ENCODE results near the gene UPF3A.
"Not testable (repeated sequence)": the region's sequence is repeated elsewhere in the genome, so short reads cannot be mapped to it uniquely, and the experiment has no call there.

UPF3A gene, protein sequence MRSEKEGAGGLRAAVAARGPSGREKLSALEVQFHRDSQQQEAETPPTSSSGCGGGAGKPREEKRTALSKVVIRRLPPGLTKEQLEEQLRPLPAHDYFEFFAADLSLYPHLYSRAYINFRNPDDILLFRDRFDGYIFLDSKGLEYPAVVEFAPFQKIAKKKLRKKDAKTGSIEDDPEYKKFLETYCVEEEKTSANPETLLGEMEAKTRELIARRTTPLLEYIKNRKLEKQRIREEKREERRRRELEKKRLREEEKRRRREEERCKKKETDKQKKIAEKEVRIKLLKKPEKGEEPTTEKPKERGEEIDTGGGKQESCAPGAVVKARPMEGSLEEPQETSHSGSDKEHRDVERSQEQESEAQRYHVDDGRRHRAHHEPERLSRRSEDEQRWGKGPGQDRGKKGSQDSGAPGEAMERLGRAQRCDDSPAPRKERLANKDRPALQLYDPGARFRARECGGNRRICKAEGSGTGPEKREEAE
- 36.0 to 55.7 reads per million in 2 donors for total RNA-seq

DNA sequence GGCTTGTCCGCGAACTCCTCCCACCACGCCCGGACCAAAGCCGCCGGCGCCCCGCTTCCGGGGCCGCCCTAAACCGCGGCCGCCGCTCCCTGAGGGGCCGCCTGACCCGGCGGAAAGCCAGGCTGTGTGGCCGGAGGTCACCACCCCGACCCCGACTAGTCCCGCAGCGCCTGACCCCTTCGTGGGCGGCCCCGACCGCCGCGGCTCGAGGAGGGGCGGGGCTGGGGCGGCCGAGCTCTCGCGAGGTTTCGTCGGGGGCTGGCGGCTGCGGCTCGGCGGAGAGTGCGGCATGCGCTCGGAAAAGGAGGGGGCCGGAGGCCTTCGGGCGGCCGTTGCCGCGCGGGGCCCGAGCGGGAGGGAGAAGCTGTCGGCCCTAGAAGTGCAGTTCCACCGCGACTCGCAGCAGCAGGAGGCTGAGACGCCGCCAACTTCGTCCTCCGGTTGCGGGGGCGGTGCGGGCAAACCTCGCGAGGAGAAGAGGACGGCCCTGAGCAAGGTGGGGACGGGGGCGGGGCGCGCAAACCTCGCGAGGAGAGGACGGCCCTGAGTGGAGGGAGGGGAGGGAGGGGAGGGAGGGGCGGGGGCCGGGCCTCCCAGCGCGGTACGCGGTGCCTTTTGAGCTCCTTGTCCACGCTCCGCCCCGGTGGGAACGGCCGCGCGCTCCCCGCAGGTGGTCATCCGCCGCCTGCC lies at the start of gene UPF3A:
UPF3A (plus strand) TSS at position 251 of the 690 bp plus-strand sequence; CDS start at position 290, 39 bp downstream.
- peak; percentile 82 for DNase-seq

DNA sequence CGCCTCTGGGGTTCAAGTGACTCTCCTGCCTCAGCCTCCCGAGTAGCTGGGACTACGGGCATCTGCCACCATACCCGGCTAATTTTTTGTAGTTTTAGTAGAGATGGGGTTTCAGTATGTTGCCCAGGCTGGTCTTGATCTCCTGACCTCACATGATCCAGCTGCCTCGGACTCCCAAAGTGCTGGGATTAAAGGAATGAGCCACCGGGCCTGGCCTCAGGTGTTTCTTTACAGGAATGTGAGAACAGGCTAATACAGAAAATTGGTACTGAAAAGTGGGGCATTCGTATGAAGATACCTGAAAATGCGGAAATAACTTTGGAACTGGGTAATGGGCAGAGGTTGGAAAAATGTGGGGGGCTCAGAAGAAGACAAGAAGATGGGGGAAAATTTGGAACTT lies 49.5 kb upstream of the UPF3A start:
- no peak for DNase-seq

DNA sequence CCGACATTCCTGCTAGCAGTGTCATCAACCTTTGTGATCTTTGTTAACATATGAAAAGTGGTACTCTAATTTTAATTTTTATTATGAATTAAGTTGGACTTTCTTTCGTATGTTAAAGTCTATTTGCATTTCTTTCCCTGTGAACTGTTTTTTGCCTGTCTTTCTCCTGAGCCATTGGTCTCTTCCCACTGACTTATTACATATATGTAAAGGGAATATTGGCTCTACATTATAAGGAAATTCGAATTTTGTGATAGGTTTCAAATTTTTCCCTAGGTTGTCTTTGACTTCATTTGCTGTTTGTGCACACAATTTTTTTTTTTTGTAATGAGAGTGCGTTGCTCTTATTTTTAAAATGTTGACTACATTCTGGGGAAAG lies 47.1 kb upstream of the UPF3A start:
- DNase-seq, result no peak

DNA sequence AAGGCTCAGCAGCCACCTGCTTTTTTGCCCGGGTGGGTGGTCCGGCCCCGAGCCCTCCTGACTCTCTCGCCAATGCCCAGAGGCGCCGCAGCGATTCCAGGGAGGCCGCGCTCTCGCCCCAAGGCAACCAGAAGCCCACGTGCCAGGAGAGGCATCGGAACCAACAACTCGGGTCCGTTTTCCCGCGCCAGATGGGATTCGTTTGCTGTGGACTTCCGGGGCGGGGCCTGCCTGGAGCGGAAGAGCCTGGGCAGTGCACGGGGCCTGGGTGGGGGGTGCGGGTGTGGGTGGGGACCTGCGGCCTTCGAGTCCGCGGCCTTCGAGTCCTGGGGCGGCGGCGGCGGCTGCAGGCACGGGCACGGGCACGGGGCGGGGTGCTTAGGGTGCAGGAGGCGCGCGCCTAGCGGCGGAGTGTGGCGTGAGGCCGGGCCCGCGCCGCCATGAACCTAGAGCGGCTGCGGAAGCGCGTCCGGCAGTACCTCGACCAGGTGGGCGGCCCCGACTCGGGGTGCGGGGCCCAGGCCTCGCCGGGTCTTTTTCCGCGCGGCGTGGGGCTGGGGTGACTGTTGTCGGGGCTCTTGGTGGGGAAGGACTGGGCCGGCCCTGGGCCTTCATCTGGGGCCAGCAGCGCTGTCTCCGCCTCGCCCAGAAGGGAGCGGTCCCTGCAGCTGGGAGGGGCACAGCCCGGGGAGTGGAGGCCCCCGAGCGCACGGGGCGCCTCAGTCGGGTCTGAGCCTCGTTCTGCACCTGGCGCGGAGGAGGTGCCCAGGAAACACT lies 46.6 kb upstream of the UPF3A start, which contains the start of gene CDC16:
CDC16 (plus strand) TSS at position 253 of the 777 bp plus-strand sequence; CDS start at position 441, 188 bp downstream.
- peak; percentile 59 for DNase-seq

GRCh38 chr13:114235697-114236096 lies 45.7 kb upstream of the UPF3A start:
- no peak for DNase-seq

DNA sequence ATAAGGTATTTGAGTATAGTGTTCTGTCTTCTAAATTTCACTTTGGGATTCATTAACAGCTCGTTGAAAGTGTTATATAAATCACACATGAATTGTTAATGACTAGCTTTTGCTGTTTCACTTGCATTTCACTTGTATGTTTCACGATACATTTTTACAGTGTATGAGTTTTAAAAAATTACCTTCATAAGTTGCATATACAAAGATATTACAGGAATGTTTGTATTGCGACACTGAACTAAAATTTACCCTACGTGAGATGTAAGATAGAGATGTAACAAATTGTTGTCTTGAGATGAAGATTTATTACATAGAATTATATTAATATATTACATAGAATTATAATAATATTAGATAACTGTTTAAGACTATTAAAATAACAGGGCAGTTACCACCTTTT lies 45.2 kb upstream of the UPF3A start:
- no peak for DNase-seq

- no peak for DNase-seq
Measured at GRCh38 chr13:114237415-114238112, 43.8 kb upstream of the UPF3A start.

GRCh38 chr13:114241918-114242317 lies 39.5 kb upstream of the UPF3A start:
- no peak for DNase-seq

DNA sequence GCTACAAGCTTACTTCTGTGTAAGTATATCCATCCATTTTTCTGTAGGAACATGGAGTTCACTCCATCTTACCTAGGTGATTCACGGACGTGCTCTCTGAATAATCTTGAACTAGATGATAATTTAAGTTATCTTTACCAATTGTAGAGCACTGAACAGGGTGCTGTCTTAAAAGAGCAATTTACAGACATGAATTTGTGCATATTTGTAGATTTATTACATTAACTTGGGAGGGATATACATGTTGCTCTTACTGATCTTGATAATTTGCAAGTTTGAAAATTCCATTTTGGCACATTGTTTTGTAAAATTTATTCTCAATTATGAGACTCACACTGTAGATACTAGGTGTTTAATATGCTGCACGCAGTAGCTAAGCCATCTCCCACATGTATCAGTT lies 37.4 kb upstream of the UPF3A start:
- no peak for DNase-seq

- DNase-seq, result no peak
Measured at GRCh38 chr13:114244637-114245036, 36.8 kb upstream of the UPF3A start.

DNA sequence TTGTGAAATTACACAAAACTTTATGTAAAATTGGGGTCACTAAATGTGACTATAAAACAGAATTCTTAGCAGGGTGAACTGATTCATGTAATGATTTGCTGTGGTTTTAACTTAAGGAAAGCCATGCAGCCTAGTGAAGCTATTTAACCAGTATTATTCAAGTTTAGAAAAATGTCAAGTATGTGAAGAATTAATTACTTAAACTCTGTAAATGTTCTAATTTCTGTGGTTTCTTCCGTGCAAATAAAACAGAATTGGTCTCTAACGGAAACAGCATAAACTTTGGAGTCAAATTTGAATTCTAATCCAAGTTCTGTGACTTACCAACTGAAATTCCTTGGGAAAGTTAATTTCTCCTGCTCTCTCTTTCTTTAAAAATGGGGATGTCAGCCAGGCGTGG lies 33.4 kb upstream of the UPF3A start:
- DNase-seq, result no peak

- DNase-seq, result no peak
Measured at GRCh38 chr13:114249077-114249476, 32.3 kb upstream of the UPF3A start.

- not testable (repeated sequence) for DNase-seq
Measured at GRCh38 chr13:114251639-114252440, 29.6 kb upstream of the UPF3A start.

DNA sequence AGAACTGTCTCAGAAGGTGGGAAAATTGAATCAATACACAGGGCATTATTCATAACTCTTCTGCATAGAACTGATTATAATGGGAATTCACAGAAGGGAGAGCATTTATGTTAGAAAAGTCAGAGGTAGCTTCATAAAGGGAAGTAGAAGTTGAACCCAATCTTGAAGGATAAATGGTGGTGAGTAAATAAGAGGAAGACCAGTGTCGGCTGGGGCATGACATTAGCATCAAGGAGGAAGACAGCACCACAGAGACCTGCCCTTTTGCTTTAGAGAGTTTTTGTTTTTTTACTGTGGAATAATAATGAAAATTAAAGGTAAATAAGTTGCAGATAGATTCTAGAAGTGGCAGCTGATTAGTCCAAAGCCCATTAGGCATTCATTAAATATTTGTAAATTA lies 24.9 kb upstream of the UPF3A start:
- no peak for DNase-seq

DNA sequence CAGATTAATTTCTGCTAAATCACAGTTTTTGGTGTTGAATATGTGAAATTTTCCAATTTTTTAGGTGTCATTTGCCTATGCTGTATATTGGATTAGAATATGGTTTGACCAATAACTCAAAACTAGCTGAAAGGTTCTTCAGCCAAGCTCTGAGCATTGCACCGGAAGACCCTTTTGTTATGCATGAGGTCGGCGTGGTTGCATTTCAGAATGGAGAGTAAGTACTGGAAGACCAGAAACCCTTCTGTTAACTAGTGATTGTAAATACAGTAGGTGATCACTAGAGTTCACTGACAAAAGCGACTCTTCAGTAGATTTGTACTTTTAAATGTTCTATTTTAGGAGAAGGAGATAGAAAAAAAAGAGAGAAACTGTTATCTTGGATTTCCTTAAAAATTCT lies 24.4 kb upstream of the UPF3A start:
- no peak for DNase-seq

DNA sequence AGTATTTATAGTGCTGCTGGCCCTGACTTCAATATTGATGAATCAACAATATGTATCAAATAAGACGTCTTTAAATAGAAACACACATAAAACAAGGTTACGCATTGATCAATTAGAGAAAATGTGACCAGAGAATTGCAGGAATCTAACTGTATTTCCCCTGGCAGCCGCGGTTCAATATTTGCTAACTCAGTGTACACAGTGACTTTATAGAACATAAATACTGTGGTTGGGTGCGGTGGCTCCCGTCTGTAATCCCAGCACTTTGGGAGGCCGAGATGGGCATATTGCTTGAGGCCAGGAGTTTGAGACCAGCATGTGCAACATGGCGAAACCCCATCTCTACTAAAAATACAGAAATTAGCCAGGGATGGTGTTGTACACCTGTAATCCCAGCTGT lies 22.8 kb upstream of the UPF3A start:
- no peak for DNase-seq

- no peak for DNase-seq
Measured at GRCh38 chr13:114259374-114259773, 22.0 kb upstream of the UPF3A start.

DNA sequence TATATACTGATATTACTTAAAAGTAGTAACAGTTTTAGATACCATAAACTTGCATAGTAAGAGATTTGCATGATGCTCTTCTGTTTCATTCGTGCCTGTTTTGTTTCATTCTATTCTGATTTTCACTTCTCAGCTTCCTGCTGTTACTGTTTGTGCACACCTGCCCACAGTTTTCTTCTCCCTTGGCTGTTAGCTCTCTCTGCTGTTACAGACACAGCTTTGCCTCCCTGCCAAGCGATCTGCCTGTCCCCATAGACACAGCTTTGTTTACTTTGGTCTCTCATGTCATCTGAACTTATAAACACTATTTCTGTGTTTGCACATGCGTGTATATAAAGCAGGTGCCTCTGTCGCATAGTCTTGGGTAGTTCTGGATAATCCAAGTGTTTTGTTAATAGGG lies 21.4 kb upstream of the UPF3A start:
- no peak for DNase-seq

DNA sequence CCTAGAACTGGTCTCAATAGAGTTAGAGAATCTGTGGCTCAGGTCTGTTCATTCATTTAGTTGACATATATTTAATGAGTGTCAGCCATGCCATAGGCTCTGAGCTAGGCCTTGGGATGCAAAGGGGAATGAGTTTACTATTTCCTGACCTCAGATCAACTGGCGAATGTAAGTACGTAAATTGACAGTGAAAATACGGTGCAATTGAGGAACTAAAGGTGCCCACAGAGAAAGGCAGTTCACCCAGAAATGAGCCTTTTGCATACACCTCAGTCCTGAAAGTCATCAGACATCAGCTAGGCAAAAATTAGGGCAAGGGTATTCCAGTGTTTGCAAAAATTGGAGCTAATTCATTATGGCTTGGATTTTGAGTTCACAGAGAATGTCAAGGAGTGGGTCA lies 20.6 kb upstream of the UPF3A start:
- no peak for DNase-seq

- no peak for DNase-seq
Measured at GRCh38 chr13:114261328-114261965, 20.0 kb upstream of the UPF3A start.

- no peak for DNase-seq
Measured at GRCh38 chr13:114263578-114263977, 17.8 kb upstream of the UPF3A start.

All from T-helper 9 cell (primary cell).